Smooth muscle cell (in vitro differentiated cells): ENCODE data around the gene CD48. TPM values are rescaled to one million over a fixed set of nuclear protein-coding genes. Genes with fewer than 3 reads are reported as not detected.
A peak's percentile ranks its signal among the peaks of the same experiment; 100 is the strongest.

ENCODE experiments used
- DNase-seq: peaks from one replicate; lab custom pipeline; 2025; ENCODE audit not compliant: unreplicated experiment; lab: John Stamatoyannopoulos, UW
- H2AFZ ChIP-seq: fragments of 200-600 bp; sonication (generic); 2 replicates; pipeline ENCODE4 v1.6.0; 2016; ENCODE audit warnings: antibody characterized with exemption, low read depth, mild to moderate bottlenecking
- H3F3A ChIP-seq: fragments of 200-600 bp; sonication (generic); 2 replicates; pipeline ENCODE4 v1.6.0; 2017; ENCODE audit warnings: antibody characterized with exemption, low read depth
- H3K27ac ChIP-seq: fragments of 200-600 bp; sonication (generic); 2 replicates; pipeline ENCODE4 v1.5.1; 2016; ENCODE audit warnings: low read depth, mild to moderate bottlenecking
- H3K27me3 ChIP-seq: fragments of 200-600 bp; sonication (generic); 2 replicates; pipeline ENCODE4 v1.6.1; 2016; ENCODE audit warnings: low read depth, mild to moderate bottlenecking
- H3K36me3 ChIP-seq: fragments of 200-600 bp; sonication (generic); 2 replicates; pipeline ENCODE4 v1.5.1; 2016; ENCODE audit warnings: low read depth
- H3K4me1 ChIP-seq: fragments of 200-600 bp; sonication (generic); 2 replicates; pipeline ENCODE4 v1.5.1; 2016; ENCODE audit warnings: low read depth
- H3K4me2 ChIP-seq: fragments of 200-600 bp; sonication (generic); 2 replicates; pipeline ENCODE4 v1.6.0; 2016; ENCODE audit warnings: mild to moderate bottlenecking
- H3K4me3 ChIP-seq: fragments of 200-600 bp; sonication (generic); 2 replicates; pipeline ENCODE4 v1.5.1; 2016; ENCODE audit warnings: mild to moderate bottlenecking
- H3K79me2 ChIP-seq: fragments of 200-600 bp; sonication (generic); 2 replicates; pipeline ENCODE4 v1.6.0; 2016; ENCODE audit warnings: low read depth, mild to moderate bottlenecking
- H3K9ac ChIP-seq: fragments of 200-600 bp; sonication (generic); 2 replicates; pipeline ENCODE4 v1.6.0; 2016; ENCODE audit warnings: low read depth
- H3K9me3 ChIP-seq: fragments of 200-600 bp; sonication (generic); replicated peaks from 2 replicates; pipeline ENCODE4 v1.5.1; 2016; ENCODE audit warnings: low read depth
- H4K20me1 ChIP-seq: fragments of 200-600 bp; sonication (generic); 2 replicates; pipeline ENCODE4 v1.6.0; 2016; ENCODE audit warnings: low read depth
- CTCF ChIP-seq: fragments of 200-600 bp; sonication (generic); IDR thresholded peaks from 2 replicates; pipeline ENCODE4 v1.5.1; 2017; ENCODE audit warnings: borderline replicate concordance, mild to moderate bottlenecking, antibody characterized with exemption; ENCODE audit not compliant: insufficient read depth, poor library complexity, severe bottlenecking
- WGBS: methylation state at CpG from one replicate; pipeline ENCODE4 v1.1.7; 2016; ENCODE audit warnings: low lambda C conversion rate; 5-methylcytosine and 5-hydroxymethylcytosine counted together
- polyA plus RNA-seq: library from polyadenylated mRNA; unstranded; fragments of >200 nt; fragmentation: Nextera tagmentation; extraction: Ambion mirVana; gene quantifications from 2 replicates; pipeline ENCODE4 v1.2.1, GENCODE V29; 2016
- total RNA-seq: library from RNA; depleted of rRNA; stranded (reverse); fragments of >200 nt; gene quantifications from 2 replicates; pipeline ENCODE4 v1.2.3, GENCODE V29; 2014

CD48 gene
- total and polyA plus RNA-seq, 2 experiments from 2014 or later, result 0.37 TPM; not detected in 1

- Histone ChIP-seq H2AFZ (peak overlapping the region; percentile 61), H3K9me3 (peaks cover 13% of the 10 kb centered on the region), H3F3A (no peaks in the 10 kb centered on the region), H4K20me1 (no peaks in the 10 kb centered on the region), H3K4me1 (no peaks in the 10 kb centered on the region), H3K4me2 (peak overlapping the region; percentile 35), H3K27ac (peak overlapping the region; percentile 10), H3K79me2 (no peaks in the 10 kb centered on the region), H3K9ac (no peak overlapping the region), H3K27me3 (no peaks in the 10 kb centered on the region), H3K4me3 (no peak overlapping the region), H3K36me3 (no peaks in the 10 kb centered on the region)
- DNase-seq, result no peak
- TF ChIP-seq CTCF, result no peak
- 23% methylated on average over 6 of the region's 6 CpGs for WGBS
These were observed 46.1 kb downstream of the CD48 start for GRCh38 chr1:160665330-160666078.

- Histone ChIP-seq H3K9me3 (peaks cover 12% of the 10 kb centered on the region), H3K36me3 (no peaks in the 10 kb centered on the region), H3K27ac (no peak overlapping the region), H3K4me3 (no peak overlapping the region), H2AFZ (no peak overlapping the region), H4K20me1 (no peaks in the 10 kb centered on the region), H3K79me2 (no peaks in the 10 kb centered on the region), H3K4me2 (no peak overlapping the region), H3K9ac (no peak overlapping the region), H3F3A (no peaks in the 10 kb centered on the region), H3K27me3 (no peaks in the 10 kb centered on the region), H3K4me1 (no peaks in the 10 kb centered on the region)
- 96% methylated on average over 3 of the region's 3 CpGs for WGBS
- DNase-seq, result no peak
- TF ChIP-seq CTCF, result no peak
These were observed 47.0 kb downstream of the CD48 start for GRCh38 chr1:160664573-160665051.

GRCh38 chr1:160662910-160663309 is 48.7 kb downstream of the CD48 start:
- H3K4me1 ChIP-seq, result no peaks in the 10 kb centered on the region
- no peak for DNase-seq
- no peak overlapping the region for H3K4me2 ChIP-seq
- no peaks in the 10 kb centered on the region for H3K79me2 ChIP-seq
- WGBS, result 96% methylated on average over 4 of the region's 4 CpGs
- H3K27me3 ChIP-seq, result no peaks in the 10 kb centered on the region
- H3K27ac ChIP-seq, result no peak overlapping the region
- H3K36me3 ChIP-seq, result no peaks in the 10 kb centered on the region
- no peak overlapping the region for H3K9ac ChIP-seq
- no peaks in the 10 kb centered on the region for H3F3A ChIP-seq
- no peak overlapping the region for H2AFZ ChIP-seq
- no peak overlapping the region for H3K4me3 ChIP-seq
- H4K20me1 ChIP-seq, result no peaks in the 10 kb centered on the region
- no peak for TF ChIP-seq CTCF
- no peaks in the 10 kb centered on the region for H3K9me3 ChIP-seq

- no peaks in the 10 kb centered on the region for H3K27me3 ChIP-seq
- H2AFZ ChIP-seq, result no peak overlapping the region
- H3K4me2 ChIP-seq, result no peak overlapping the region
- no peaks in the 10 kb centered on the region for H3K9me3 ChIP-seq
- no peaks in the 10 kb centered on the region for H3F3A ChIP-seq
- no peak overlapping the region for H3K4me3 ChIP-seq
- no peak overlapping the region for H3K9ac ChIP-seq
- H3K79me2 ChIP-seq, result no peaks in the 10 kb centered on the region
- H3K36me3 ChIP-seq, result no peaks in the 10 kb centered on the region
- 95% methylated on average over 4 of the region's 4 CpGs for WGBS
- H4K20me1 ChIP-seq, result no peaks in the 10 kb centered on the region
- DNase-seq, result no peak
- H3K4me1 ChIP-seq, result no peaks in the 10 kb centered on the region
- no peak for TF ChIP-seq CTCF
- H3K27ac ChIP-seq, result no peak overlapping the region
These were observed 52.1 kb downstream of the CD48 start for GRCh38 chr1:160659566-160659965.
